H1 (cell line): ENCODE measurements around the gene CFAP91. TPM values are rescaled to one million over a fixed set of nuclear protein-coding genes. Genes with fewer than 3 reads are reported as not detected.

ENCODE experiments used
- ASH2L ChIP-seq: fragments of 200-600, 300-600 bp; sonication (generic); IDR thresholded peaks from one replicate; pipeline ENCODE4 v1.7.1; 2017; ENCODE audit warnings: low read length
- BRCA1 ChIP-seq: IDR thresholded peaks from 2 replicates; pipeline ENCODE4 v1.6.1; 2012; ENCODE audit warnings: low read depth, low read length, improper control_type of control experiment
- CBX5 ChIP-seq: fragments of 300-800, 300-1000 bp; sonication (generic); IDR thresholded peaks from 2 replicates; pipeline ENCODE4 v1.7.1; 2016; ENCODE audit warnings: antibody characterized with exemption, low read length, low read depth
- CEBPB ChIP-seq: IDR thresholded peaks from 2 replicates; pipeline ENCODE4 v1.6.1; 2012; ENCODE audit warnings: low read depth, low read length
- CHD1 ChIP-seq: IDR thresholded peaks from 2 replicates; pipeline ENCODE4 v1.6.1; 2012; ENCODE audit warnings: low read depth, low read length, improper control_type of control experiment
- CHD2 ChIP-seq: IDR thresholded peaks from 2 replicates; pipeline ENCODE4 v1.6.1; 2012; ENCODE audit warnings: low read length, improper control_type of control experiment
- EZH2 ChIP-seq: fragments of 200-600 bp; sonication (generic); IDR thresholded peaks from 2 replicates; pipeline ENCODE4 v1.7.1; 2012; ENCODE audit warnings: low read depth, mild to moderate bottlenecking, moderate library complexity, low read length, inconsistent platforms; ENCODE audit not compliant: severe bottlenecking
- FOSL1 ChIP-seq: IDR thresholded peaks from 2 replicates; pipeline ENCODE4 v1.6.1; 2011; ENCODE audit warnings: mild to moderate bottlenecking, low read depth, low read length, moderate library complexity; ENCODE audit not compliant: insufficient read depth
- GABPA ChIP-seq: IDR thresholded peaks from 2 replicates; pipeline ENCODE4 v1.6.1; 2011; ENCODE audit warnings: mild to moderate bottlenecking, low read length, moderate library complexity, borderline replicate concordance; ENCODE audit not compliant: insufficient read depth
- JUN ChIP-seq: IDR thresholded peaks from 2 replicates; pipeline ENCODE4 v1.6.1; 2011; ENCODE audit warnings: low read depth, mild to moderate bottlenecking, improper control_type of control experiment, low read length
- JUND ChIP-seq: IDR thresholded peaks from 2 replicates; pipeline ENCODE4 v1.6.1; 2011; ENCODE audit warnings: mild to moderate bottlenecking, improper control_type of control experiment, low read length
- KDM4A ChIP-seq: IDR thresholded peaks from one replicate; pipeline ENCODE4 v1.7.1; 2012; ENCODE audit warnings: low read depth, mild to moderate bottlenecking, moderate library complexity, low read length, inconsistent platforms; ENCODE audit not compliant: severe bottlenecking
- NANOG ChIP-seq: IDR thresholded peaks from 2 replicates; pipeline ENCODE4 v1.6.1; 2011; ENCODE audit warnings: low read length, low read depth, mild to moderate bottlenecking, inconsistent platforms; ENCODE audit not compliant: insufficient read depth, poor library complexity, severe bottlenecking
- PHF8 ChIP-seq: fragments of 200-600 bp; sonication (generic); conservative IDR thresholded peaks from 2 replicates; pipeline ENCODE4 v1.7.1; 2012; ENCODE audit warnings: low read depth, mild to moderate bottlenecking, inconsistent platforms, low read length, moderate library complexity
- POLR2A ChIP-seq, 2 experiments: IDR thresholded peaks; 1 replicate in 1 of 2; 2 replicates in 1 of 2; pipeline ENCODE4 v1.6.1; 2011; ENCODE audit warnings: low read depth in 2 of 2, low read length in 2 of 2, mild to moderate bottlenecking in 2 of 2; ENCODE audit errors: control extremely low read depth in 1 of 2
- RAD21 ChIP-seq, 2 experiments: IDR thresholded peaks in 1 of 2; conservative IDR thresholded peaks in 1 of 2; 2 replicates each; pipeline ENCODE4 v1.6.1; 2011; ENCODE audit warnings: low read depth in 2 of 2, low read length in 2 of 2, improper control_type of control experiment in 1 of 2, inconsistent platforms in 1 of 2, mild to moderate bottlenecking in 1 of 2, moderate library complexity in 1 of 2
- RFX5 ChIP-seq: IDR thresholded peaks from 2 replicates; pipeline ENCODE4 v1.6.1; 2011; ENCODE audit warnings: low read depth, low read length, improper control_type of control experiment, borderline replicate concordance
- SAP30 ChIP-seq: fragments of 300-600 bp; sonication (generic); IDR thresholded peaks from 2 replicates; pipeline ENCODE4 v1.7.1; 2012; ENCODE audit warnings: low read length, moderate library complexity, mild to moderate bottlenecking, inconsistent platforms; ENCODE audit not compliant: insufficient read depth, insufficient replicate concordance
- SIN3A ChIP-seq, 2 experiments: IDR thresholded peaks in 1 of 2; conservative IDR thresholded peaks in 1 of 2; 2 replicates each; pipeline ENCODE4 v1.6.1; 2011 to 2012; ENCODE audit warnings: low read length in 2 of 2, improper control_type of control experiment in 1 of 2, low read depth in 1 of 2, mild to moderate bottlenecking in 1 of 2
- SRF ChIP-seq: IDR thresholded peaks from 2 replicates; pipeline ENCODE4 v1.6.1; 2011; ENCODE audit warnings: mild to moderate bottlenecking, low read depth, low read length, moderate library complexity
- TAF7 ChIP-seq: optimal IDR thresholded peaks from 2 replicates; pipeline ENCODE3; 2011; ENCODE audit warnings: low read depth, mild to moderate bottlenecking, inconsistent platforms, low read length, moderate library complexity, borderline replicate concordance
- TBP ChIP-seq: IDR thresholded peaks from 2 replicates; pipeline ENCODE4 v1.6.1; 2011; ENCODE audit warnings: low read depth, low read length, improper control_type of control experiment
- YY1 ChIP-seq: IDR thresholded peaks from 2 replicates; pipeline ENCODE4 v1.6.1; 2011; ENCODE audit warnings: low read depth, mild to moderate bottlenecking, low read length
- polyA plus RNA-seq, 7 experiments: library from polyadenylated mRNA; depleted of rRNA in 3 of 7; stranded (reverse) in 5 of 7; unstranded in 2 of 7; fragments of >200 nt in 5 of 7; fragments of 200-250 nt in 2 of 7; gene quantifications; 1 replicate in 5 of 7; 2 replicates in 1 of 7; 4 replicates in 1 of 7; pipeline versions ENCODE4 v1.2.1 to v1.2.3, GENCODE V29; 2011 to 2013; ENCODE audit warnings: missing spikeins in 2 of 7, mixed read lengths in 2 of 7
- total RNA-seq: library from RNA; stranded (reverse); fragmentation: NEBNext Ultra II Directional; extraction: Animal tissue kit (Norgen Biotek cat#: 25700); gene quantifications from 2 replicates; pipeline ENCODE4 v1.2.1, GENCODE V29; 2021

The CFAP91 gene
- total and polyA plus RNA-seq, 2 of the 8 experiments (the other 6 are each of a cell fraction or from before 2014, with no cell fraction given), result 5.4 to 7.4 TPM

DNA sequence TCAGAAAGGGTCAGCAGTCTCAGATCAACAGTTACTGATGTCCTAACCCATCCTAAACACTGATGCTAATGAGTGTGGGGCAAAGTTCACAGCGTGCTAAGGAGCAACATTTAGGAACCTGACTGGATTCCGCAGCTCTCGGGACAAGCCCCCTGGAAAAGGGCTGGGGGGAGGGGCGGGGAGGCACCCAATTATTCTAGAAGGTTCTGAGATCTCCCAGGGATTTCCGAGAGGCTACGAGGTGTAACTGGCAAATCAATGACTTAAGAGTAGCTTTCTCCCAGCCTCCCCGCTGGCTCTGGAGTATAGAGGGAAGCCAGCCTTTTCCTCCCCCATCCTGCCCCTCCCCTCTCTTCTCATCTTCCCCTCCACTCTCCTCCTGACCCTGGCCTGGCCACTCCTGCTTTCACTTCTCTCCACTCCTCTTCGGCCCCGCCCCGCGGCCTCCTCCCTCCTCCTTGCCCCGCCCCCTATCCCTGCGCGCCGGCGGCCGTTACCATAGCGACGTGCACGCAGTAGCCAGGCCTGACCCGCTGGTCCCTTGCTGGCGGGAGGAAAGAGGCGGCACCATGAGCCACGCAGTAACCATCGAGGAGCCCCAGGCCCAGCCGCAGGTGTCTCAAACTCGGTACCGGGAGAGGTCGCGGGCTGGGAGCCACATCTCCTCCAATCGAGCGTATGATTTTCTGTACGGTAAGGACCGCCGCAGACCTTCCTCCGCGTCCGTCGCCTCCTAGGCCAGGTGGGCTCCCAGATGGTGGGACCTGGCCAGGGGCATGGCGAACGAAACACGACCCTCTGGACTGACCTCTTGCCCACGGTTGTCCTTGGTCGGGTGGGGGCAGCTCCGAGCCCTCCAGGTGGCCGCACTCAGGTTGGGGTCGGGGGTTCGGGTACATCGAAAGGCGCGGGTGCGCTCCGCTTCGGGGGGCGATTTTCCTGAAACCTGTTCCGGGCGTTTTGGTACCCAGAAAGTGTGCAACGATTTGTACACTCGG is at the start of gene CFAP91 (continued):
- TF ChIP-seq SIN3A (conservative IDR thresholded peaks at IDR 0.05 in 1 of 2, IDR thresholded peaks at IDR 0.05 in 1 of 2; ENCODE audit: low read depth in 1 of 2, low read length in 2 of 2), result peak in 1 of 2 experiments; percentile 90; a peak in 2 of 4 replicates
- peak; percentile 30 for TF ChIP-seq NANOG
- no peak for TF ChIP-seq JUND
- no peak for TF ChIP-seq JUN
- 0 out of 2 replicates have a peak, but pooled peaks have one; percentile 31 for TF ChIP-seq TBP
- no peak; the same call in 1 of the 2 replicates for TF ChIP-seq PHF8
- TF ChIP-seq CHD2, result no peak; the same call in 1 of the 2 replicates
- no peak for TF ChIP-seq CHD1
- TF ChIP-seq ASH2L, result peak; percentile 94
- no peak for TF ChIP-seq RFX5
- TF ChIP-seq KDM4A, result peak; percentile 86
- no peak; the same call in 1 of the 2 replicates for TF ChIP-seq YY1
- TF ChIP-seq POLR2A (IDR thresholded peaks at IDR 0.05; ENCODE audit: control extremely low read depth in 1 of 2, low read depth in 2 of 2, low read length in 2 of 2), result no peak
- TF ChIP-seq EZH2, result no peak
- TF ChIP-seq FOSL1, result no peak
- TF ChIP-seq SRF, result no peak
- peak; percentile 38 for TF ChIP-seq SAP30
- TF ChIP-seq GABPA, result no peak
- no peak for TF ChIP-seq TAF7
- TF ChIP-seq CBX5, result no peak
- TF ChIP-seq BRCA1, result no peak
- TF ChIP-seq RAD21 (IDR thresholded peaks at IDR 0.05 in 1 of 2, conservative IDR thresholded peaks at IDR 0.05 in 1 of 2; ENCODE audit: low read depth in 2 of 2, low read length in 2 of 2), result 0 out of 4 replicates have a peak, but pooled peaks of 1 of the 2 experiments have one; percentile 1
- no peak for TF ChIP-seq CEBPB
